ENCODE results near the gene OXSR1. TPM values are rescaled to one million over a fixed set of nuclear protein-coding genes. Genes with fewer than 3 reads are reported as not detected.
"Not testable (repeated sequence)": the region's sequence is repeated elsewhere in the genome, so short reads cannot be mapped to it uniquely, and the experiment has no call there.

The OXSR1 gene
- total RNA-seq, 1 donor from 2014 or later = 80.7 TPM

GRCh38 chr3:38133557-38134405, 31.6 kb upstream of the OXSR1 start:
- no peak overlapping the region for H3K27ac Mint-ChIP-seq (ENCODE audit: unreplicated experiment)
- TF ChIP-seq, protein P1, sequence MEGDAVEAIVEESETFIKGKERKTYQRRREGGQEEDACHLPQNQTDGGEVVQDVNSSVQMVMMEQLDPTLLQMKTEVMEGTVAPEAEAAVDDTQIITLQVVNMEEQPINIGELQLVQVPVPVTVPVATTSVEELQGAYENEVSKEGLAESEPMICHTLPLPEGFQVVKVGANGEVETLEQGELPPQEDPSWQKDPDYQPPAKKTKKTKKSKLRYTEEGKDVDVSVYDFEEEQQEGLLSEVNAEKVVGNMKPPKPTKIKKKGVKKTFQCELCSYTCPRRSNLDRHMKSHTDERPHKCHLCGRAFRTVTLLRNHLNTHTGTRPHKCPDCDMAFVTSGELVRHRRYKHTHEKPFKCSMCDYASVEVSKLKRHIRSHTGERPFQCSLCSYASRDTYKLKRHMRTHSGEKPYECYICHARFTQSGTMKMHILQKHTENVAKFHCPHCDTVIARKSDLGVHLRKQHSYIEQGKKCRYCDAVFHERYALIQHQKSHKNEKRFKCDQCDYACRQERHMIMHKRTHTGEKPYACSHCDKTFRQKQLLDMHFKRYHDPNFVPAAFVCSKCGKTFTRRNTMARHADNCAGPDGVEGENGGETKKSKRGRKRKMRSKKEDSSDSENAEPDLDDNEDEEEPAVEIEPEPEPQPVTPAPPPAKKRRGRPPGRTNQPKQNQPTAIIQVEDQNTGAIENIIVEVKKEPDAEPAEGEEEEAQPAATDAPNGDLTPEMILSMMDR (IDR thresholded peaks at IDR 0.05; ENCODE audit: partially characterized antibody, unreplicated experiment) = no peak
- peaks cover 15% of the 10 kb centered on the region for H3K27me3 Mint-ChIP-seq (ENCODE audit: unreplicated experiment)
- peaks cover 24% of the 10 kb centered on the region for H3K4me1 Mint-ChIP-seq (ENCODE audit: low read depth, unreplicated experiment)
- H3K36me3 Mint-ChIP-seq (ENCODE audit: unreplicated experiment) = no peaks in the 10 kb centered on the region
- H3K9me3 Mint-ChIP-seq (ENCODE audit: unreplicated experiment) = peaks cover 16% of the 10 kb centered on the region
- no peak overlapping the region for H3K4me3 Mint-ChIP-seq (ENCODE audit: unreplicated experiment)
- DNase-seq = no peak

DNA sequence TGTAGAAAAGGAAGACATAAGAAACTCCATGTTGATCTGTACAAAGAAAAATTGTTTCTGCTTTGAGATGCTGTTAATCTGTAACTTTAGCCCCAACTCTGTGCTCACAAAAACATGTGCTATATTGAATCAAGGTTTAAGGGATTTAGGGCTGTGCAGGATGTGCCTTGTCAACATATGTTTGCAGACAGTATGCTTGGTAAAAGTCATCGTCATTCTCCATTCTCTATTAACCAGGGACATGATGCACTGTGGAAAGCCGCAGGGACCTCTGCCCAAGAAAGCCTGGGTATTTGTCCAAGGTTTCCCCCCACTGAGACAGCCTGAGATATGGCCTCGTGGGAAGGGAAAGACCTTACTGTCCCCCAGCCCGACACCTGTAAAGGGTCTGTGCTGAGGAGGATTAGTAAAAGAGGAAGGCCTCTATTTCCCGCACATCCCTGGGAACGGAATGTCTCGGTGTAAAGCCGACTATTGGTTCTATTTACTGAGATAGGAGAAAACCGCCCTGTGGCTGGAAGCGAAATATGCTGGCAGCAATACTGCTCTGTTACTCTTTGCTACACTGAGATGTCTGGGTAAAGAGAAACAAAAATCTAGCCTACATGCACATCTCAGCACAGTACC, 30.7 kb upstream of the OXSR1 start:
- H3K4me1 Mint-ChIP-seq (ENCODE audit: low read depth, unreplicated experiment) = peaks cover 24% of the 10 kb centered on the region
- peak overlapping the region; percentile 24 for H3K27ac Mint-ChIP-seq (ENCODE audit: unreplicated experiment)
- peaks cover 16% of the 10 kb centered on the region for H3K9me3 Mint-ChIP-seq (ENCODE audit: unreplicated experiment)
- H3K4me3 Mint-ChIP-seq (ENCODE audit: unreplicated experiment) = peak overlapping the region; percentile 7
- H3K36me3 Mint-ChIP-seq (ENCODE audit: unreplicated experiment); DNase-seq: not testable (repeated sequence)
- peaks cover 17% of the 10 kb centered on the region for H3K27me3 Mint-ChIP-seq (ENCODE audit: unreplicated experiment)

GRCh38 chr3:38135621-38136277, 29.6 kb upstream of the OXSR1 start:
- Mint-ChIP-seq H3K27me3 (ENCODE audit: unreplicated experiment) (peaks cover 19% of the 10 kb centered on the region), H3K27ac (ENCODE audit: unreplicated experiment) (peak overlapping the region; percentile 98), H3K9me3 (ENCODE audit: unreplicated experiment) (peaks cover 16% of the 10 kb centered on the region), H3K4me3 (ENCODE audit: unreplicated experiment) (peak overlapping the region; percentile 99), H3K4me1 (ENCODE audit: low read depth, unreplicated experiment) (peaks cover 23% of the 10 kb centered on the region)
- not testable (repeated sequence) for H3K36me3 Mint-ChIP-seq (ENCODE audit: unreplicated experiment); DNase-seq

GRCh38 chr3:38136393-38136776, 29.0 kb upstream of the OXSR1 start:
- H3K27me3 Mint-ChIP-seq (ENCODE audit: unreplicated experiment) = peaks cover 19% of the 10 kb centered on the region
- no peaks in the 10 kb centered on the region for H3K36me3 Mint-ChIP-seq (ENCODE audit: unreplicated experiment)
- H3K27ac Mint-ChIP-seq (ENCODE audit: unreplicated experiment) = peak overlapping the region; percentile 98
- peaks cover 25% of the 10 kb centered on the region for H3K4me1 Mint-ChIP-seq (ENCODE audit: low read depth, unreplicated experiment)
- H3K9me3 Mint-ChIP-seq (ENCODE audit: unreplicated experiment) = peaks cover 19% of the 10 kb centered on the region
- DNase-seq = peak; percentile 54
- peak overlapping the region; percentile 99 for H3K4me3 Mint-ChIP-seq (ENCODE audit: unreplicated experiment)
- TF ChIP-seq, protein P1 (IDR thresholded peaks at IDR 0.05; ENCODE audit: partially characterized antibody, unreplicated experiment) = no peak

DNA sequence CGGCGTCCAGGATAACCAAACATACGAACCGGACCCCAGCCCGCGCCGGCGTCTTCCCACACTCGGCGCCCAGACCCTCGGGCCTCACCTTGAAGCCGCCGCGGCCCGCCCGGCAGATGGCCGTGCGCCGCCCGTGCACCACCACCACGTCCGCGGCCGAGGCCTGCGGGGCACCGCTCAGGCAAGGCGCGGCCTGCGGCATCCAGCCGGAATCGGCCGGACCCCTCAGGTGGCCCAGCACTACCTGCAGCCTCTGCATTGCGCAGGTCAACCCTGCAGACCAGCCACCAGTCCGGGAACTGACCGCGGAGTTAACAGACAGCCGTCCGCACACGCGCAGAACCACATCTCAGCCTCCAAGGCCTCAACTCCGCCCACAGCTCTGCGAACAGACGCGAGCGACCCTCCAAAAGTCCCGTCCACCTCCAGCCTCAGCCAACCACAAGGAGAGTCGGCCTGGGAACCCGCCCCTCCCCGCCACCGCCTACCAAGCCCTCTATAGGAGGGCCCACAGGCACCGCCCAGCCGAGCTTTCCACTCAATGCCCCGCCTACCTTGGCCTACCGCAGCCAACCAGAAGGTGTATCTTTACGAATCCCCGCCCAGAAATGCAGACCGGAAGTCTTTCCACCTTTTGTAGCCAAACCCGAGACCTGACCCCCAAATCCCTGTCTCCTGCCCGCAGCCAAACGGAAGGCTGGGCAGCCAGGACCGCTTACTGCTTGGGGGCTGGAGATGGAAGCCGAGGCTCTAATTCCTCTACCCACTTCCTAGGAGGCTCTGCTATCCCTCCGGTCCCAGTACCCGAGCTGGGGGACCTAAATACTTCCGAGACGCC, 28.3 kb upstream of the OXSR1 start, which contains the start of gene ACAA1:
Gene ACAA1, minus strand, starts transcription at position 351 of the 838 bp plus-strand sequence. Its CDS starts 92 bp downstream, at position 259.
- Mint-ChIP-seq H3K27ac (ENCODE audit: unreplicated experiment) (peak within 1 kb of the TSS; percentile 98), H3K4me1 (ENCODE audit: low read depth, unreplicated experiment) (peaks cover 21% of the 10 kb centered on the region), H3K36me3 (ENCODE audit: unreplicated experiment) (no peaks in the 10 kb centered on the region), H3K9me3 (ENCODE audit: unreplicated experiment) (peaks cover 19% of the 10 kb centered on the region), H3K27me3 (ENCODE audit: unreplicated experiment) (peaks cover 19% of the 10 kb centered on the region), H3K4me3 (ENCODE audit: unreplicated experiment) (peak within 1 kb of the TSS; percentile 99)
- peak; percentile 100 for DNase-seq
- TF ChIP-seq, protein P1 (IDR thresholded peaks at IDR 0.05; ENCODE audit: partially characterized antibody, unreplicated experiment) = no peak

Data from glutamatergic neuron (in vitro differentiated cells).